ENCODE measurements around the gene CLTA.

DNA sequence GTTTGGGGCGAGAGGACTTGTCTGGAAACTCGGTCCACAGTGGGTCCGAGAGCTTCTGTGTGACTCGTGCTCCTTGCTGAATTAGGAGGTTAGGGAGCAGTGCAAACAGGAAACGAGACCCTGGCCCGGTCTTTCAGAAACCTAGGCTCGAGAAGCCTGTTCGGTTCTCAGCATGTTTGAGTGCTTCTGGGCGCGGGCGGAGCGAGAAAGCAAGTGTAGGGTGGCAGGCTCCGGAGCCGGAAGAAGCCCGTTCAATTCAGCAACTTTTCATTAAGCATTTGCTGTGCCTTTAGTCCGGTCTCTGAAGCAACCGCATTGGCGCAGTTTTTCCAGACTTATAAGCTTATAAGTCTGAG, 547 bp downstream of the CLTA start:
- TF ChIP-seq EZH2 (IDR thresholded peaks at IDR 0.05) (no peak), CTCF (IDR thresholded peaks at IDR 0.05) (no peak)
